Measurements from ENCODE around the gene INTS15.

The INTS15 gene

DNA sequence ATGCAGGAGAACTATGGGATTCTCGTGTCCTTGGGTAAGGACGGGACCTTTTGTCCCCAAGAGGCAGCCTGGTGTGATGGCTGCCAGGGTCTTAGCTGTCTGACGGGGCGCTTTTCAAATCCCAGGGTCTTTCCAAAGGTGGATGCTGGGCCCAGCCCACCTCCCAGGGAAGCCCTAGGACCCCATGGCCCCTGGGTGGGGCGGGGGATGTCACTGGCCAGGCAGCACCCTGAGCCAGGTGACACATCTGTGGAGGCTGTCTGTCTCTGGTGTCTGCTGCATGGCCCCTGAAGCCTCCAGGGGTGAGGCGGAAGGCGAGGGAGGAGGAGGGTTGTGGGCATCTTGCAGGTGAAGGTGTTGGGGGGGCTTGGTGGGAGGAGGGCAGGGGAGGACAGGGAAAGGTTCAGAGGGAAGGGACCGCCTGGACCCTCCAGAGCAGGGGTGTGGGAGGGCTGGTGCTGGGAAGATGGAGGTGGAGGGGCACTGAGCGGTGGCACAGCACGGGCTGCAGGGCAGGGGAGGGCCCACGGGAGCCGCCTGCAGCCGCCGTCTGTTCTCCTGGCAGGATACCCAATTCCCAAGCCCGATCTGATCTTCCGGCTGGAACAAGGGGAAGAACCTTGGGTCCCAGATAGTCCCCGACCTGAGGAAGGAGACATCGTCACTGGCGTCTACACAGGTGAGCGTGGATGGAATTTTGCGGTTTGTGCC is 54.2 kb downstream of the INTS15 start:
- no peak for DNase-seq (ENCODE audit: low read depth)

DNA sequence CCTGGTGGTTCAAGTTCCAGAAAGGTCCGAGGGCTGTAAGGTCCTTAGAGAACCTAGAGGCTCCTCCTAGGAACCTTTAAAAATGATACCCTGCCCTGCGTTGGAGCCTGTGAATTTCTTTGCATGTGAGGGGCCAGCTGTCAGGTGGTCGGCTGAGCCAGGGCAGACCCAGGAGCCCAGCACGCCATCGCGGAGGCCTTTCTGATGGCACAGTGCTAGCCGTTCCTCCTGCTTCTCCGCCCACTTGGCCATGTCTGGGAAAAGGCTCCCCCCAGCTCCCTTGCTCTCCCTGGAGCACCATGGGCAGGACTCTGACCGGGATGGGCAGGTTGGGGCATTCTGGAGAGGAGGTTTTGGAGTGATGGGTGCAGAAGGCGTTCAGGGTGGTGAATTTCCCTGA is 54.9 kb downstream of the INTS15 start:
- DNase-seq (ENCODE audit: low read depth): no peak

DNA sequence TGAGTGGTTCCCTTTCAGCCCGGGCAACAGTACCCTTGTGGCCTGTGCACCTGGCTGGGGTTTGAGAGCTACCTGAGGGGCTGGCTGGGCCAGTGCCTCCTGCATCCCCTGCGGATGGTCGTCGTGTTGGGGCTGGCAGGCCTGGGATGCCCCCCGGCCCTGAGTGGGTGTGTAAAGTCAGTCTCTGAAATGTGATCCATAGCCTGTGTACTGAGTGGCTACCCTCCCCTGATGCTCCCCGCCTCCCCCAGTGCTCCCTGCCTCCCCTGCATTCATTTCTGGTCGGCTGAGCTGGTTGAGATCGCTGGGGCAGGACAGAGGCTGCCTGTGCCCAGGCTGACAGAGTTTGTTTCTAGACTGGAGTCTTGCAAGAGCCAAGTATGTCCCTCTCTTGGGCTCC is 56.6 kb downstream of the INTS15 start:
- no peak for DNase-seq (ENCODE audit: low read depth)

DNA sequence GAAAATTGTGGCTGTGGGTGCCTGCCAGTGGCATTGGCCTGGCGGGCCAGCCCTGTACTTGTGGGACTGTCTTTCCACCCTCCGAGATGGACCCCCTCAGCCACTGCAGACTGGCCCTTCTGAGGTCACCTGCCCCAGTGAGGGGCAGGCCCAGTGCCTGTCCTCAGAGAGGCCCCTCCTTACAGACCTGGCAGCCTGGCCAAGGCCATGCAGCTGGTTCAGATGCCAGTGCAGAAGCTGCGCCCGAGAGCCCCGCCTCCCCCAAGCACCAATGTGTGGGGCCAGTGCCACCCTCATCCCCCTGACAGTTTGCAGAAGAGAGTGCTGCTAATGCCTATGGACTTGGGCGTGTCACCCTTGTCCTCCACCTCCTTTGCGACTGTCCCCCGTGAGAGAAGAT is 57.3 kb downstream of the INTS15 start:
- no peak for DNase-seq (ENCODE audit: low read depth)

DNA sequence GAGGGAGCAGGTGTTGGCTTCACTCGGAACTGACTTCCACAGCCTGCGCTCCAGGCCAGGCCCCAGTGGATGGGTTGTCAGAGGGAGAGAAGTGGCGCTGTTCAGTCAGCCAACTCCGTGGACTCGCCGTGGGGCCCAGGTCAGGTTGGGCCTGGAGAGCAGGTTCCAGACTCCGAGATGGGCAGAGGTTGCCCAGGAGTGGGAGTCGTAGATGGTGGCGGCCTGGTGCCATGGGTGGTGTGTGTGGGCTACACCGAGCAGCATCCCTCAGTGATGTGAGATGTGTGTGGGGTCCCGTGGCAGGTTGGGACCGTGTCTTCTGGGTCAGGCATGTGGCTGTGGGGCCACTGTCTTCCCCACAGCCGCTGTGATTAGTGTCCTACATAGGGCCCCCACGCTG is 57.7 kb downstream of the INTS15 start:
- DNase-seq (ENCODE audit: low read depth): no peak

DNA sequence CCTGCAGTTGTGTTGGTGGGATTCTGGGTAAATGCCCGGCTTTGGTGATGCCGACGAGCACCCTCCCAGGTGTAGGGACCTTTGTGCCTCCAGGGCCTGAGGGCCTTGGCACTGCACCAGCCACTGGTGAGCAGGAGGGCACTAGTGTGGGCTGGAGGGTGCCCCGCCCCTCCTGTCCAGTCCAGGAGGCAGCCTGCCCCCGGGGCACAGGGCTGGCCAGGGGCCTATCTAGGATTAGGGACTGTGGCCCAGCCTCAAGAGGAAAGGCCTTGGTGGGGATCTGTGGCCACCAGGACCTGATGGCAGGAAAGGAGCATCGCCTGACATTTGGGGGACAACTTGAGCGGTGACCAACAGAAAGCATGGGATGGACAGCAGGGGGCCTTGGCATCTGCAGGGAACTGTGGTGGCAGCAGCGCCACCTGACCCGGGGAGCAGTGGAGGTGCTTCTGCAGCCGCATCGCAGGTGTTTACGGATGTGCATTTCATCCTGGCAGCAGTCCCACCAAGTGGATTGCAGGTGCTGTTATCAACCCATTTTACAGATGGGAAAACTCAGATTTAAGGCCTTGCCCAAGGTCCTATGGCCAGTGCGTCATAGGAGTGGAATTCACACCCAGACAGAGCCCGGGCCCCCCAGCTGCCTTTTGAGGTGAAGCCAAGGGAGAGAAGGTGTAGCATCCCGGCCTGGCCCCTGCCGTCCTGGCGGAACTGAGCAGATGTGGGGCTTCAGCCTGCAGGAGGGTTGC is 58.4 kb downstream of the INTS15 start:
- DNase-seq (ENCODE audit: low read depth): no peak

DNA sequence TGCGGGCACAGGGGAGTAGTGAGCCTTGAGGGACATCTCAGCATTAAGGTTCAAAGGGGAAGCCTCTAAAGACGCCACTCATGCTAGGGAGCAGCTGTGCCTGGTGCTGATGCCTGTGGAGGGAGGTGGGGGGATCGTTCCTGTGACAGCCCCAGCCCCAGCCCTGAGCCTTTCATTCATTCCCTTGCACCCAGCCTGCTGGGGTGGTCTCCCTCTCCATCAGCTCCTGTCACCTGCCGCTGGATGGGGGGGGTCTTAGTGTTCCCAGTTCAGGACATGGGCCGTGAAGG is 58.9 kb downstream of the INTS15 start:
- DNase-seq (ENCODE audit: low read depth): no peak

DNA sequence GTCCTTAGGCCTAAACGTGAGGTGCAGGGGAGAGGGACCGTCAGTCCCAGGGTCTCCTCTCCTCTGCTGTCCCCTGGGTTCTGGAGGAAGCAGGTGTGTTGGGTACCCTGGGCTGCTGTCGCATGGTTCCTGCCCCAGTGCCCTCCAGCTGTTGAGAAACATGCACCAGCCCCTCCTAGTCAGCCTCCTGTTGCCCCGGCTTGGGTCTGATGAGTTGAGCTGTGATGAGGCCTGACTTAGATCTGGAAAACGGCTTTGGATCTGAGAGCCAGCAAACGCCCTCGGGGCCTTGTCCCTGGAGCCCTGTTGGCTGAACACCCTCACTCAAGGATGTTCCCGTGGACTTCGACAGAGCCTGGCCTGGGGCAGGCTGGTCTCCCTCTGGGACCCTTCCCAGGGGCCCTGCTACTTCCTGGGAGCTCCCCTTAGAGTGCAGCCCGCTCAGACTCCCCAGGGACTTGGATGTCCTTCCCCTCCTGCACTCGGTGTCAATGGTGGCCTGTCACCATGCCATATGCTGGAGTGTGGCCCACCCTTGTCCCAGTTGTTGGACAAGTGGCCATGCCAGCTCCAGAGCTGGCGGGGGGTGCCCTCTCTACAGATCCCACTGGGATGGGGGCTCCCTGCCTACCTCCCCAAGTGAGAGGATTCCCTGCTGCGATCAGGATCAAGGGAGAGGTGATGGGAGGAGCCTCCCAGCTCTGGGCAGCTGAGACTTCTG is 59.6 kb downstream of the INTS15 start:
- DNase-seq (ENCODE audit: low read depth): no peak

DNA sequence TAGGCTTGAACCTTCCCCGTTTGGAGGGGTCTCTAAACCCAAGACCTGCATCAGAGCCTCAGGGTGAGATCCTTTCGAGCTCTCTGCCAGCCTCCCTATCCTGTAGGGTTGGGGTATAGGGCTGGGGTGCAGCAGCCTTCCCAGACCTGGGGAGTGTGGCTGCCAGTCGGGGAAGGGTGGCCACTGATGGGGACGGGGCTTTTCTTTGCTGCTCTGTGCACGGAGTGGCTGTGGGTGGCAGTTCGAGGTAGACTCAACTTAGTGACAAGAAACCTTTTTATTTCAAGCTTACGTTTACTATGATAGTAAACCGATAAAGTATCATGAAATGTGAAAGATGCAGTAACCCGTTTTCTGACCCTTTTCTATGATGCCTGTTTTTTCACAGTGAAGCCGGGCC is 60.3 kb downstream of the INTS15 start:
- no peak for DNase-seq (ENCODE audit: low read depth)

DNA sequence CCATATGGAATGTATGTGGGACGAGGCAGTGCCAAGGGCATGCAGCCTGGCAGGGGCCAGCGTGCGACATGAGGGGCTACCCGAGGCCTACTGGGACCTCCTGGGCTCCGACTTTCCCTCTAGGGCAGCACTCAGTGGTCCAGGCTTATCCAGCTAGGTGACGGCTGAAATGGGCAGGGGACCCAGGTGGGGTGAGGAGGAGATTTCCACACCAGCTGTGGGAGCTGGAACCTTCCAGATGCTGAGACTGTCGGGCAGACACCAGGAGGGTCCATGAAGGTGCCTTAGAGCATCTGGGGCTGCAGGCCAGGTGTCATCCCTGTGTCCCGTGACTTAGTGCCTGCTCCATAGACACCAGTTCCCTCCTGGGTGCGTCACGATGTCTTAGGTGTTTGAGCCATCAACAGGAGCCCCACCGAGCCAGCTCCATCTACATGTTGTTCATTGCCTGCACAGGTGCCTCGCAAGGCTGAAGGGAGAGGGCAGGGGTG is 60.7 kb downstream of the INTS15 start:
- no peak for DNase-seq (ENCODE audit: low read depth)

DNA sequence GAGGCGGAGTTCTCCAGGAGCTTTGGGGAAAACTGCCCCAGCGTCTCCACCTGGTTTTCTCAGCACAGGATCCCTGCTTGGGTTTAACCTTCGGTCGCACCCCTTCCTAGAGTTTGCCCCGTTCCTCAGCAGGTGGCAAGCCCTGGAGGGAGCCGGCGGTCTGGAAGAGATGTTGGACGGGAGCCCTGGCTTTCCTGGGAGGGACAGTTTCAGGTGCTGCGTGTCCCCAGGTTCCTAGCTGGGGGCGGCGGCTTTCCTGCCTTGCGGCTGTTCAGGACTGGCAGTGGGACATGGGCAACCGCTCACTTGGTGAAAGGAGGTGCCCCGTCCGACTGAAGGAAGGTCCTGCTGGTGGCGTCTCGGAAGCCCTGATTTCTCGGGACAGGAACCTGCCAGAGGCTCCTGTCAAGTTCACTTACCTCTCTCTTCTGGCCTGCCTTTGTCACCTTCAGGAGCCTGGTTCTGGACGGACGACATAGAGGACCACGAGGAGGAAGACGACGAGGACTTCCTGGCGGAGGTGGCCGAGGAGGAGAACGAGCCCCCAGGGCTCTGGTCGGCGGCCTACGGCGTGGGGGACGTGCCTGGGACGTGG is 62.1 kb downstream of the INTS15 start:
- no peak for DNase-seq (ENCODE audit: low read depth)

DNA sequence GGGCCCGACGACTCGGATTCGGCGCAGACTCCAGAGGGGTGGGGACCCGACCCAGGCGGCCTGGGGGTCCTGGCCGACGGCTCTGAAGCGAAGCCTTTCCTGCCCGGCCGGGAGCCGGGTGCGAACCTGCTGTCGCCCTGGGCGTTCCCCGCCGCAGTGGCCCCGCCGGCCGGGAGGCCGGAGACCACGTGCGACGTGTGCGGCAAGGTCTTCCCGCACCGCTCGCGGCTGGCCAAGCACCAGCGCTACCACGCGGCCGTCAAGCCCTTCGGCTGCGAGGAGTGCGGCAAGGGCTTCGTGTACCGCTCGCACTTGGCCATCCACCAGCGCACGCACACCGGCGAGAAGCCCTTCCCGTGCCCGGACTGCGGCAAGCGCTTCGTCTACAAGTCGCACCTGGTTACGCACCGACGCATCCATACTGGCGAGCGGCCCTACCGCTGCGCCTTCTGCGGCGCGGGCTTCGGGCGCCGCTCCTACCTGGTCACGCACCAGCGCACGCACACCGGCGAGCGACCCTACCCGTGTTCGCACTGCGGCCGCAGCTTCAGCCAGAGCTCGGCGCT is 62.7 kb downstream of the INTS15 start:
- DNase-seq (ENCODE audit: low read depth): no peak

DNA sequence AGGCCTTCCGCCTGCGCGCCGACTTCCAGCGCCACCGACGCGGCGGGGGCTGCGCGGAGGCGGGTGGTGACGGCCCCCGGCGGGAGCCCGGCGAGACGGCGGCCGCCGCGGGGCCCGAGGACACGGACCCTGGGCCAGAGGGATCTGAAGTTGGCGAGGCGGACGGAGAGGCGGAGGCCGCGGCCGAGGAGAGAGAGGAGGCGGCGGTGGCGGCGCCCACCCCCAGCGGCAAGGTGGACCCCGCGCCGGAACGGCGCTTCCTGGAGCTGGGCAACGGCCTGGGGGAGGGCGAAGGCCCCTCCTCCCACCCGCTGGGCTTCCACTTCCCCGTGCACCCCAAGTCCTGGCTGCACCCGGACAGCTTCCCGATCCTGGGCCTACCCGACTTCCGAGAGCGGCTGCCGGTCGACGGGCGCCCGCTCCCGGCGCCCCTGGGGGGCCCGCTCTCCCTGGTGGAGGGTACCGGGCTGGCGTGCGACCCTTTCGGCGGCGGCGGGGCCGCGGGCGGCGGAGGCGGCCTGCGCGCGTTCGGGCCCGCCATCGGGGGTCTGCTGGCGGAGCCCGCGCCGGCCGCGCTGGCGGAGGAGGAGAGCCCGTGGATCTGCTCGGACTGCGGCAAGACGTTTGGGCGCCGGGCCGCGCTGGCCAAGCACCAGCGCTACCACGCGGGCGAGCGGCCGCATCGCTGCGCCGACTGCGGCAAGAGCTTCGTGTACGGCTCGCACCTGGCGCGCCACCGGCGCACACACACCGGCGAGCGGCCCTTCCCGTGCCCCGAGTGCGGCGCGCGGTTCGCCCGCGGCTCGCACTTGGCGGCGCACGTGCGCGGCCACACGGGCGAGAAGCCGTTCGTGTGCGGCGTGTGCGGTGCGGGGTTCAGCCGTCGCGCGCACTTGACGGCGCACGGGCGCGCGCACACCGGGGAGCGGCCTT is 63.5 kb downstream of the INTS15 start:
- DNase-seq (ENCODE audit: low read depth): no peak

DNA sequence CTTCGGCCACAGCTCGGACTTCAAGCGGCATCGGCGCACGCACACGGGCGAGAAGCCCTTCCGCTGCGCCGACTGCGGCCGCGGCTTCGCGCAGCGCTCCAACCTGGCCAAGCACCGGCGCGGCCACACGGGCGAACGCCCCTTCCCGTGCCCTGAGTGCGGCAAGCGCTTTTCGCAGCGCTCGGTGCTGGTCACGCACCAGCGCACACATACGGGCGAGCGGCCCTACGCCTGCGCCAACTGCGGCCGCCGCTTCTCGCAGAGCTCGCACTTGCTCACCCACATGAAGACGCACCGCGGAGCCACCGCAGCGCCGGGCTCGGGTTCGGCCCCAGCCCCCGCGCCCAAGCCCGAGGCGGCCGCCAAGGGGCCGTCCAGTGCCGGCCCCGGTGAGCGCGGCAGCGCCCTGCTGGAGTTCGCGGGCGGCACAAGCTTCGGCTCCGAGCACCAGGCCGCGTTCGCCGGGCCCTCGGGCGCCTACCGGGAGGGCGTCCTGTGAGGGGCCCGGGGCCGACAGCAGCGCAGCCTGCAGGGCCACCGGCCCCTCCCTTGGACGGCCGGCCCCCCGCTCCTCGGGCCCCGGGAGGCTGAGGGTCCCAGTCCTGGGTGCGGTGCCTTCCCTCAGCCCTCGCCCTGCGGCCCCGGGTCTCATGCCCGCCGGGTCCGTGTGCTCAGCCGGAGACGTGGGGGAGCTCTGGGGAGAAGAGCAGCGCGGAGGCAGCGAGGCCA is 64.5 kb downstream of the INTS15 start:
- DNase-seq (ENCODE audit: low read depth): no peak

DNA sequence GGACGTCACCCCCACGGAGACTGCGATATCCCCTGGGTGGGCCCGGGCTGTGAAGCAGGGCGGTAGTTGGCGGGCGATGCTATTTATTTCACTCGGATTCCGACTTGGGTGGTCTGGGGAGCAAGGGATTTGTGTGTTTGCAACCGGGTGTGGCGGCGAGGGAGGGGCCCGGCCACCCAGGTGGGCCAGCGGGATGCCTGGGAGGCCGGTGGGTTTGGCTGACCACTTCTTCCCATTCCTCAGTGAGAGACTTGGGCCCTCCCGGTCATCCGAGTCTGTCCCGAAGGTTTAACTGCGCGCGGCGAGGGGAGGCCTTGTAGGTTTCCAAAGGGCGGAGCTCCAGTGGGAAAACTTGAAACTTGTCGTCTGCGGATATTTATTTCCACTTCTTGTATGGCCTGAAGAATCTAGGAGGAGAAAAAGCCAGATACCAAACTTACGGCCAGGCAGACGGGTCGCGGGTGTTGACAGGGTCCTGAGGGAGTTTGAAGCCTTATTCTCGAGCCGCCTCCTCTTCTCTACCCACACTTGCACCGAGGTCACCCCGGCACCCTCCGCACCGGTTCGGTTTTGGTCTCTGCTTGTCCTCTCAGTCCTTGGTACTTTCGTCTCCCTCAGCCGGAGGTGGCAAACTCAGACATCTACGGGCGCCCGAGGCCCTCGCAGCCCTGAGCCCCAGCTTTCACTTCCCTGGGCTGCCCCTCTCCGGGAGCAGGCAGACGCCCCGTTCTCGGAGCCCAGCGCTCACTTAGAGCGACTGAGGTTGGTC is 65.2 kb downstream of the INTS15 start:
- no peak for DNase-seq (ENCODE audit: low read depth)

DNA sequence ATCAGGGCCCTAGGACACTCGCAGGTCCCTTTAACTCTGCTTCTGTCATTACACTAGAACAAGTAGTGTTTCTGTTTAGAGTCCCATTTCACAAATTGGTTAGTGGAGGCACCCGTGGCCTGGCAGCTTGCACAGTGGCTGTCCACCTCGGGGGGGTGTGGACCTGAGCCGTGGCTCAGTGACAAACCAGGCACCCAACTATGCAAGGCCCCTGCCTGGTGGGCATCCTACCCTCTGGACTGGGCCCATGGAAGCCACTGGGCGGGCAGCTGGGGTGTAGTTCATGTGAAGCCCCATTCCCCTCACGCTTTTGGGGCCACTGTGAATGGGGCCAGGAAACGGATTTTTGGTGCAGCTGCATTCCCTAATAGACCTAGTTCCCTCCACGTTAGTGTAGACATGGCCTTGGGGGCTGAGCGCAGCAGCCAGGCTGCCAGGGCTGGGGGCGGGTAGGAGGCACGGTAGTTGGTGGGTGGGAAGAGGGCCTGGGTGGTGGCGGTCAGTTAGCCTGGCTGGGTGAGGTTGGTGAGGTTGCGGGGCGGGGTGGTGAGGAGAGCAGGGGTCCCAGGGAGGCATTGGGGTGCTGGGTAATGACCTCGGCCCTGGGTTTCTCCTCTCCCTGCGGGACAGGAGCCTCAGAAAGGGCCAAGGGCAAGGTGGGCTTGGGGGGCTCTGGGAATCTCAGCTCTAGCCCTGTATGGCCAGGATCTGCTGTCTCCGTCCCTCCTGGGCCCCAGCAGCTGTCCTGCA is 66.0 kb downstream of the INTS15 start:
- no peak for DNase-seq (ENCODE audit: low read depth)

DNA sequence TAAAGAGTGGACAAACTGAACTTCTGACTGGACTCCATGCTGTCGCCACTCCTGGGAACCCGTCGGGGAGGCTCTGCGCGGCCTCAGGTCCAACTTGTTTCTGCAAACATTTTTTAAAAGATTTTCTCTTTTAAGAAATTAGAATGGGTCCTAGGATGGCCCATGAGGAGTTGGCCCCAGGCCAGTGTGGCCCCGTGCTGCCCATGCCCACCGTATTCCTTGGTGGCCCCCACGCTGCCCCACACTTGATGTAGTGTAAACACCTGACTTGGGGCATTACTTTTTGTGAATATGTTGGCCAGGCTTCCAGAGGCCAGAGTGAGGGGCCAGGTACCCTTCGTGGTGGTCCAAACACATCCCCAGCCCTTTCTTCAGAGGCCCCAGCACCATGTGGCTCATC is 66.6 kb downstream of the INTS15 start:
- no peak for DNase-seq (ENCODE audit: low read depth)
